GM12891 (cell line): Measurements from ENCODE around the gene NKG7.

Source experiments
- DNase-seq: peaks from one replicate; pipeline ENCODE4 v3.0.0; 2011; ENCODE audit warnings: low spot score; ENCODE audit not compliant: insufficient read length
- FAIRE-seq: peaks from 2 replicates; lab custom pipeline; 2011; peaks lifted over from hg19 to GRCh38; lab: Jason Lieb, UNC
- PAX5 ChIP-seq: IDR thresholded peaks from 2 replicates; pipeline ENCODE4 v1.6.1; 2011; ENCODE audit warnings: low read length, moderate library complexity, mild to moderate bottlenecking; ENCODE audit not compliant: insufficient read depth, severe bottlenecking
- POLR2A ChIP-seq: IDR thresholded peaks from 2 replicates; pipeline ENCODE4 v1.6.1; 2011; ENCODE audit warnings: low read depth, low read length, control low read depth
- POLR2AphosphoS5 ChIP-seq: IDR thresholded peaks from 2 replicates; pipeline ENCODE4 v1.6.1; 2011; ENCODE audit warnings: low read depth, low read length, control low read depth
- POU2F2 ChIP-seq: IDR thresholded peaks from 2 replicates; pipeline ENCODE4 v1.6.1; 2011; ENCODE audit warnings: low read depth, mild to moderate bottlenecking, control low read depth, low read length, moderate library complexity
- SPI1 ChIP-seq: IDR thresholded peaks from 2 replicates; pipeline ENCODE4 v1.6.1; 2011; ENCODE audit warnings: low read depth, low read length, control low read depth
- TAF1 ChIP-seq: IDR thresholded peaks from 2 replicates; pipeline ENCODE4 v1.6.1; 2011; ENCODE audit warnings: low read depth, low read length, control low read depth

The NKG7 gene

DNA sequence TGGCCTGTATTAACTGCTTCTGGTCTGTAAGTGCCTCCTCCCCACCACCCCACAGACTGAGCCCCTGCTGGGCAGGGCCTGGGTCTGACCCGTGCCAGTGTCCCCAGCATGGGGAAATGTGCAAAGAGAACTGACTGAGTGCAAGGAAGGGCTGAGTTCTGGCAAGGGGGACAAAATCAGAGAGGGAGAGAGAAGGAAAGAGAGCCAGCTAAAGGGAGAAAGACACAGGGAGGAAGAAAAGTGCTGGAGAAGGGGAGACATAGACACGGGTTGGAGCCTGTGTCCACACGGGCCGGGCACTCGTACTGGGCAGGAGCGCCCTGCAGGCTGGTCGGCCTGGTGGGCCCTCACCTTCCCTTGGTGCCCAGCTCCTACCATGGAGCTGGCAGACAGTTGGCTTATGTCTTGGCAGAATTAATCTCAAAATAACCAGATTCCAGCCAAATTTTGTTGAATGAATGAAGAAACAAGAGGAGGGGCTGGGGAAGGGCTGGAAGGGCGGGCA lies 1.2 kb downstream of the NKG7 start:
- FAIRE-seq (no peak), DNase-seq (no peak)
- TF ChIP-seq SPI1 (no peak), TAF1 (no peak), PAX5 (no peak), POLR2A (no peak), POU2F2 (no peak), POLR2AphosphoS5 (no peak)

DNA sequence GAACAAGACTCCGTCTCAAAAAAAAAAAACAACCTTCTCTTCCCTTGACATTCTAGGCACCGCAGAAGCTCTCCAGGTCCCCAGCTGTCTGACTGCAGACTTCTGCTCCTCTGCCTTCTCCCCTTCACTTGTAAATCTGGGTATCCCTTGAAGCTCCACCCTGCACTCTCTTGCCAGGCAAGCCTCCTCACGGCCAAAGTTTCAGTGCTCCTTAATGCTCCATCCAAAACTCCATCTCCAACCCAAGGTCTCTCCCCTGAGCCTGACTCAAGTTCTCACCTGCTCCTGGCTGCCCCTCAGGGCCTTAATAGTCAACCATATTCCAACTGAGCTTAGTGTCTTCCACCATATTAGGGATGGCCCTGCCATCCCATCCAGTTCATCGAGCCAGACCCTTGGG lies 2.2 kb downstream of the NKG7 start:
- FAIRE-seq (no peak), DNase-seq (no peak)
- no peak for TF ChIP-seq POLR2A
- no peak for TF ChIP-seq SPI1
- TF ChIP-seq TAF1, result no peak
- TF ChIP-seq POLR2AphosphoS5, result no peak
- TF ChIP-seq POU2F2, result no peak
- TF ChIP-seq PAX5, result no peak

DNA sequence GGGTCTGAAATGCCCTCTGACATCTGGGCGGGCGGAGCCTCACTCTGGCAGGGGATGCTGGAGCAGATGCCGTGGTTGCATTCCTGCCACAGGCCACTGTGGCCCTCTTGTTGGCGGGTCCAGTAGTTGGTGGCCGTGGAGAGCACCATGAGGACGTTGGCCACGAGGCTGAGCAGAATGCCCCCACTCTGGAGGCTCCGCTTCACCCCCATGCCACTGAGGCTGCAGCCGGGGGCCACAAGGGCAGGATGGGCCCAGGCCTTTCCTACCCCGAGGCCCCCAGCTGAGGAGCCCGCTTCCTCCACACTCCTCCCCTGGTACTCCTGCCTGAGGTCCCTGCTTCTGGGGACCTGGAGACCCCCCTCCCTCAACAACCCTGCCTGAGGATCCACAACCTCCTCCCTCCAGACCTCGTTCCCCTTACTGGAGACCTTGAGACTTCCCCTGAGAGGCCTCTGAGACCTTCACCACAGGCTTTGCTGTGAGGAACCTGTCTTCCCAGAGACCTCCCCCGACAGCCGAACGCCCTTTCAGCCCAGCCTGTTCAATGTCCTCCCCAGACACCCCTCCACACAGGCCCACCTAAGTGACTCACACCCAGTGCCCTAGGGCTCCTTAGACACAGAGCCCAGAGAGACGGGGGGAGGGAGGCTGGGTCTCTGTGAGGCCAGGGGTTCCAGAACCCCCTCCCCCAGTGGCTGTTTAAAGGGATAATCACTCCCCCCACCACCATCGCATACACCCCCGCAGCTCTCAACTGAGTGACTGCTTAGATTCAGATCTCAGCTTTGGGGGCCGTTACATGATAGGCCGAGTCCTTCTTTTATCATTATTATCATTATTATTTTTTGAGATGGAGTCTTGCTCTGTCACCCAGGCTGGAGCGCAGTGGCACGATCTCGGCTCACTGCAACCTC lies 3.8 kb downstream of the NKG7 start, which contains the start of gene CLDND2:
Gene CLDND2 (minus strand): TSS at position 638 of the 917 bp plus-strand sequence. CDS start 426 bp downstream, at position 212.
- peak; percentile 28; the same call in 1 of the 2 replicates for TF ChIP-seq POU2F2
- TF ChIP-seq SPI1, result no peak
- DNase-seq (no peak), FAIRE-seq (no peak)

DNA sequence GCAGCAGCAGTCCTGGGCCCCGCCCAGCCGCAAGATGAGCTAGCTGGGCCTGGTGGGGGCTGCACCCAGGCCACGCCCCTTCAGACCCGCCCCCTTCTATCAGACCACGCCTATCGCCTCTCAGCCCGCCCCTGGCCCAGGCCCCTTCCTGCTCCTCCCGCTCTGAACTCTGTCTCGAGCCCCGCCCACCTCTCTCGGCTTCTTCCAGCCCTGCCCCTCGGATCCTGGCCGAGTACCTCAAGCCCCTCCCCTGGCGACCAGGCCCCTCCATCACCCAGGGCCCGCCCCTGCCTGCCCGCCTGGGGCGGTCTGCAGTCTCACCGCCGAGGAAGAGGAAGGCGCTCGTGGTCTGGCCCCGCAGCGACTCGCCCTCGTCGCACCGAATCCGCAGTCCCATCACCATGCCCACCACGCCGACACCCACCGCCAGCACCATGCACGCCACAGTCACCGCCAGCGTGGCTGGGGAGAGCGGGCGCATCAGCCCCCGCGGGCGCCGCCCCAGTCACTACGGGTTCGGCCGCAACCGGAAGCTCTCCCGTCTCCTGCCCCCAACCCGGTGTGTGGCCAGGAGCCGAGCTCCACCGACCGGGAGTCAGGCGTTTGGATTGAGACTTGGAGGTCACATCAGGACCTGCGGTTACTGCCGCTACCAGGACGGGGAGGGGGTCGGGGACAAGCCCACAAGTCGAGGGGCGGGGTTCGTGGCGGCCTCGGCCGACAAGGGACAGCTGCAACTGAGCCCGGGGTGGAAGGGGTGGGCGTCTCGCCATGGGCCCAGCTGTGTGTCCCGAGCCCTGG lies 4.7 kb downstream of the NKG7 start:
- TF ChIP-seq POLR2A (no peak), POLR2AphosphoS5 (peak; percentile 20; the same call in 1 of the 2 replicates)
- peak; percentile 97 for DNase-seq
- peak; percentile 98 for FAIRE-seq

DNA sequence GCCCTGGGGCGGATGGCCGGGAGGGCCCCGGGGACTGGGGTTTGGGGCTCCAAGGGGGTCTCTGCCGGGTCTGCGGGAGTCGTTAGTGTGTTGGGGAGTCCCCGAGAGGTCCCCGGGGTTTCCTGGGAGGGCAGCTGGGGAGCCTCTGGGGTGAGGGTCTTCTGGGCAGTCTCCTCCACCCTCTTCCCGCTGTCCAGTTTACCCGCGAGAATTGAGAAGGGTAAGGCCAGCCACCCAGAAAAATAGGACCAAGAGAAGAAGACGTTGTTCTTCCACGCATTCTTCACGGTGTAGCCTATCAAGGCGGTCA lies 5.2 kb downstream of the NKG7 start:
- FAIRE-seq, result no peak
- no peak for DNase-seq
- TF ChIP-seq TAF1 (no peak), PAX5 (no peak), POLR2AphosphoS5 (no peak), SPI1 (no peak), POU2F2 (no peak), POLR2A (no peak)

DNA sequence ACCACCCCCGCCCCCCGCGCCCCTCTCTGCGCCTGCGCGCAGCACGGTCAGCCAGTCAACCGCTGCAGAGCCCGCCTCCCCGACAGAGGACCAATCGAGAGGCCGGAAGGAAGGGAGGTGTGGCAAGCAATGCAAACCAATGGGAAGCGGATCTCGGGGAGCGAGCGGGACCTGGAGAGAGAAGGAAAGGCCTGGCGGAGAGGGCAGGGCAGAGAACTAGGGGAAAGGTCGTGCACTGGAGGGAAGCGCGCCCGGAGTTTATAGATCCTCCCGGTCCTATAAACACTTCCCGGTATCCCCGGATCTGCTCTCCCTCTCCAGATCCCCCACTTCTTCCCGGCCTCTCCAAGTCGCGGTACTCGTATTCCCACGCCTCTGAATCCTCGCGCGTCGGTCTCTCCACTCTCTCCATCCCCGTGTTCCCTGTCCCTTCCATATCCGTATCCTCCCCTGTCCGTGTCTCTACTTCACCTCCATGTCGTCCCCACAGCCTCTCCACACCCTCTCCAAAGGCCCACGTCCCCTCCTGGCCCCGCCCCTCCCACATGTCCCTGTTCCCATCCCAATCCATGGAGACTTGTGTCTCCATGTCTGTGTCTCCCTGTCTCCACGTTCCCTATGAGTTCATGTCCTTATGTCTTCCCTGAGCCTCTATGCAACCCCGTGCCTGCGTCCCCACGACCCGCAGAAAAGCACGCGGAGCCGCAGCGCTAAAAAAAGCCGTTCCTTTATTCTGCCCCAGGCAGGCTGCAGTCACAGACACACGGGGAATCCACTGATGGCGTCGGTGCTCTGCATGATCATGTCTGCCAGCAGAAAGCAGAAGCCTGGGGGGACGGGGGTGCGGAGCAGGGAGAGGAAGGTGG lies 5.8 kb downstream of the NKG7 start:
- TF ChIP-seq SPI1 (peak; percentile 10; the same call in 1 of the 2 replicates), PAX5 (no peak), TAF1 (peak; percentile 57; the same call in 1 of the 2 replicates), POLR2AphosphoS5 (peak; percentile 64), POU2F2 (peak; percentile 66; the same call in 1 of the 2 replicates), POLR2A (peak; percentile 80)
- DNase-seq, result peak; percentile 96
- FAIRE-seq, result peak; percentile 85

DNA sequence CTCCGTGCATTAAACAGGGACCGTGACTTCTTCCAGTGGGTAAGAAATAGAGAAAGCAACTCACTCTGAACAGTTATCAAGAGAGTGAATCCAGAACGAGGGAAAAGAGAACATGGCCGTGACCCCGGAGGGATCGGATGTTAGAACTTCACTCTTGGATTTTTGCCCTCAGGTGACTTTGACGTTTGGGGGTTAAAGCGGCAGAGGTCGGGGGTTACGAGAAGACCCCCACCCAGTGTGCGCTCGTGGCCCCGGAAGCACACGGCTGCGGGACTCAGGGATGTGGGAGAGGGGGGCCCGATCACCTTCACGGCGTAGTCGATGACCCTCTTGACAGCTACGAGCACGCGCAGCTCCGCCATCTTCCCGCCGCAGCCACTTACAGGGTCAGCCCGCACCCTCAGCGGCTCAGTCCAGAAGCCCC lies 6.5 kb downstream of the NKG7 start, which contains the start of gene ETFB:
Gene ETFB (minus strand): TSS at position 424 of the 424 bp plus-strand sequence. CDS start 62 bp downstream, at position 362.
- DNase-seq, result no peak
- peak; percentile 16 for FAIRE-seq
- TF ChIP-seq POLR2AphosphoS5, result peak; percentile 66; the same call in 1 of the 2 replicates
- peak; percentile 31; the same call in 1 of the 2 replicates for TF ChIP-seq POLR2A
- no peak for TF ChIP-seq TAF1

DNA sequence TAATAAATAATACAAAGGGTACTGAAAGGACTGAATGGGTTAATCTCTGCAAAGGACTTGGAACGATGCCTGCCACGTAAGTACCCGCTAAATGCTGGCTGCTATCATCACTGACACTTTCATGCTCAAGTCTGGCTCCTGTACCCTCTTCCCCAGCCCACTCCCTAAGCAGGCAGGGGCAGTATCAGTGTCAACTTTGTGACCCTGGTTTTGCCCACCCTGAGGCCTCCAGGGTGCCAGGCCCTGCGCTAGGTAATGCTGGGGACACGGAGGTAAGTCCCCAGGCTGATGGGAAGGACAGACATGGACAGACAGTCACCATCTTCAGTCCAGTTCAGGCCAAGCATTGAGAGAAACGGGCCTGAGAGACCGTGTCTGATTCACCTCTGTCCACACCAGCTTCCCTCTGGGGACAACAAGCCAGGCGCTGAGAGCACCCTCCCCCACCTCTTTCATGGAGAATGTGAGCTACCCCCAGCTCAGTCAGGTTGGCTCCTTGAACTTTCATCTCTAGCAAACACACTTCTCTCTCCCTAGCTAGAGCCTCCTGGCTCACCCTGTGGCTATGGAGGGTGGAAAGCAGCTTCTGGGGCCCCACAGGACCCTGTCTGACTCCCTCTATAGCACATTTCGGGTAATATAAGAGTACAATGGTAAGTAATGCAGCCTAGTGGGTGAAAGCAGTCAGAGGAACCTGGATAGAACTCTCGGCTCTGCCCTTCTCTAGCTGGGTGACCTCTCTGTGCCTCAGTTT lies 7.1 kb downstream of the NKG7 start:
- TF ChIP-seq POLR2AphosphoS5 (no peak), SPI1 (no peak), TAF1 (no peak), POLR2A (no peak), POU2F2 (no peak), PAX5 (no peak)
- DNase-seq, result no peak
- peak; percentile 23 for FAIRE-seq
